ENCODE data around the gene LRP1B.

- TF ChIP-seq CTCF (conservative IDR thresholded peaks at IDR 0.05 in 1 of 2, IDR thresholded peaks at IDR 0.05 in 1 of 2; ENCODE audit: low read depth in 1 of 2, low read length in 2 of 2) (no peak), EZH2 (IDR thresholded peaks at IDR 0.05; ENCODE audit: low read length, missing control alignments) (no peak)
Observed at GRCh38 chr2:140506606-140507005, 1624.2 kb downstream of the LRP1B start.

Data from fibroblast of lung (primary cell).